ENCODE data around the gene ADAM12. TPM values are rescaled to one million over a fixed set of nuclear protein-coding genes. Genes with fewer than 3 reads are reported as not detected.

ADAM12 gene
- total RNA-seq, 1 donor from 2014 or later: 82.4 TPM

DNA sequence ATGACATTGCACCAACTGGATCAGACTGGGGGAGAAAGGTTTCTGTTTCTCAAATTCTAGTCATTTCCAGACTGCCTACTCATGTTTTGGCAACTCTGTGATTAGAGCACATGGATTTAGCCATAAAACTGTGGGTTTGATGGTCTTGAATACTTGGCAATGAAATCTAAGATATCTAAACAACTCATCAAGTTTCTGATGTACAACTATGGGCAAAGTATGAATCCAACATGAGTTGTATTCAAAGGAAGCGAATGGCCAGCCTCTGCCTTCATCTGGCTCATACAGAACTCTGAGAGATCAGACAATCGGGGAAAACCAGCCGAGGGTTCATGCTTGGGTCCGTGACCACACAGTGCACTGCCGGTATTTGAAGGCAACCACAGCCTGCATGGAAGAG, 144.3 kb downstream of the ADAM12 start:
- peaks cover 25% of the 10 kb centered on the region for H3K4me1 Mint-ChIP-seq
- DNase-seq (ENCODE audit: low read depth, low spot score): no peak

DNA sequence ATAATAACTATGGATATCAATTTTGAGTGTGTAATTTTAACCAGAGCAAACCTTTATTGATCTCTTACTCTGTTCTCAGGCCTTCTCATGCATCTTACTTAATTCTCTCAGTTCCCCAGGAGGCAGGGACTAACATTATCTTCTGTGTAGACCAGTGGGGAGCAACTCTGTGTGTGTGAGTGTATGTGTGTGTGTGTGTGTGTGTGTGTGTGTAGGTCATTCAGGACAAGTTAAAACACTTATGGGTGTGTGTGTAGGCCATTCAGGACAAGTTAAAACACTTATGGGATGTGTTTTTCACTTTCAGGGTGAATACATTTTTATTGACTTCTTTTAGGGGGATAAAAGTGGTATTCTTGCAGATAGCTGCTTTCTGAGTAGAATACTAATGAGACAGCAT, 145.0 kb downstream of the ADAM12 start:
- peaks cover 5% of the 10 kb centered on the region for H3K36me3 Mint-ChIP-seq (ENCODE audit: low read depth)
- H3K4me1 Mint-ChIP-seq: peaks cover 29% of the 10 kb centered on the region
- H3K27me3 Mint-ChIP-seq (ENCODE audit: low read depth): no peaks in the 10 kb centered on the region
- H3K27ac Mint-ChIP-seq (ENCODE audit: unreplicated experiment): no peak overlapping the region
- TF ChIP-seq, protein P1, sequence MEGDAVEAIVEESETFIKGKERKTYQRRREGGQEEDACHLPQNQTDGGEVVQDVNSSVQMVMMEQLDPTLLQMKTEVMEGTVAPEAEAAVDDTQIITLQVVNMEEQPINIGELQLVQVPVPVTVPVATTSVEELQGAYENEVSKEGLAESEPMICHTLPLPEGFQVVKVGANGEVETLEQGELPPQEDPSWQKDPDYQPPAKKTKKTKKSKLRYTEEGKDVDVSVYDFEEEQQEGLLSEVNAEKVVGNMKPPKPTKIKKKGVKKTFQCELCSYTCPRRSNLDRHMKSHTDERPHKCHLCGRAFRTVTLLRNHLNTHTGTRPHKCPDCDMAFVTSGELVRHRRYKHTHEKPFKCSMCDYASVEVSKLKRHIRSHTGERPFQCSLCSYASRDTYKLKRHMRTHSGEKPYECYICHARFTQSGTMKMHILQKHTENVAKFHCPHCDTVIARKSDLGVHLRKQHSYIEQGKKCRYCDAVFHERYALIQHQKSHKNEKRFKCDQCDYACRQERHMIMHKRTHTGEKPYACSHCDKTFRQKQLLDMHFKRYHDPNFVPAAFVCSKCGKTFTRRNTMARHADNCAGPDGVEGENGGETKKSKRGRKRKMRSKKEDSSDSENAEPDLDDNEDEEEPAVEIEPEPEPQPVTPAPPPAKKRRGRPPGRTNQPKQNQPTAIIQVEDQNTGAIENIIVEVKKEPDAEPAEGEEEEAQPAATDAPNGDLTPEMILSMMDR (conservative IDR thresholded peaks at IDR 0.05): no peak
- H3K4me3 Mint-ChIP-seq: no peak overlapping the region
- no peak for DNase-seq (ENCODE audit: low read depth, low spot score)
- H3K9me3 Mint-ChIP-seq: no peaks in the 10 kb centered on the region

More for the DNA sequence above, 144.3 kb downstream of the ADAM12 start:
- Mint-ChIP-seq H3K9me3 (no peaks in the 10 kb centered on the region), H3K4me3 (no peak overlapping the region), H3K27me3 (ENCODE audit: low read depth) (no peaks in the 10 kb centered on the region), H3K27ac (ENCODE audit: unreplicated experiment) (no peak overlapping the region), H3K36me3 (ENCODE audit: low read depth) (peaks cover 5% of the 10 kb centered on the region)
- TF ChIP-seq, protein P1 (conservative IDR thresholded peaks at IDR 0.05): no peak

DNA sequence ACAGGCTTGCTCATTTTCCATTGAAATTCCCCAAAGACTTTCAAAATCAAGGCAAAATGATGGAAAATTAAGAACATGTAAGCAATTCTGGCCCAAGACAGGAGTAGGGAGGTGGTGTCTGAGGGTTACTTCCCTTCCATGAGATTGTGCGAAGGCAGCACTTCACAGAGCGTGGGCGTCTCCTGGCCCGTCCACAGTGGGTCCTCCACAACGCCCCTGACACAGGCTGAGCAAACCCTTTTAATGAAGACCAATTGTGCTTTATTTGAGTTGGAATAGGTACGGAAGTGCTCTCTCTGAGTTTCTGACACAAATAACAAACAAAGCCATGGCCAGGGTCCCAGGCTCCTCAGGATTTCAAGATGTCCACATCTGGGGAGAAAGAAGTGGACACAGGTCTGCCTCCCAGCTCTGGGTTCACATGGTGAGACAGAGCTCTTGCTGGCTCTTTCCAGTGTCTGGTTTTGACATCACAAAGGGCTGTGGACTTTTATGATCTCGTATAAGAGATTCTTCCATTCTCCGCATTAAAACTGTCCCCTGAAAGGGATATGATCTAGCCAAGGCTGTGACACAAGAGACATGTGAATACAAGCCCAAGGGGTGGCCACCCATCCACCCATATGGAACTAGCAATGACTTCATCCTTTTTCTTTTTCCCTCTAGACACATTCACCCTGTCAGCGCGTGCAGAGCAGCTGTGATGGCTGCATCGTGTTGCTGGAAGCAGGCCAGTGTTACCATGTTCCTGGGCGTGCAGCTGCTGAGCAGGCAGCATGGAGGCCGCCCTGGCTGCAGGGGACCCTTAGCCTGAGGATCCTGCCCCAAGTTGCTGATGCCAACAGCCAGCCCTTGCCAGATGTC, 145.6 kb downstream of the ADAM12 start:
- TF ChIP-seq, protein P1 (conservative IDR thresholded peaks at IDR 0.05): no peak
- DNase-seq (ENCODE audit: low read depth, low spot score): no peak
- peaks cover 32% of the 10 kb centered on the region for H3K4me1 Mint-ChIP-seq

DNA sequence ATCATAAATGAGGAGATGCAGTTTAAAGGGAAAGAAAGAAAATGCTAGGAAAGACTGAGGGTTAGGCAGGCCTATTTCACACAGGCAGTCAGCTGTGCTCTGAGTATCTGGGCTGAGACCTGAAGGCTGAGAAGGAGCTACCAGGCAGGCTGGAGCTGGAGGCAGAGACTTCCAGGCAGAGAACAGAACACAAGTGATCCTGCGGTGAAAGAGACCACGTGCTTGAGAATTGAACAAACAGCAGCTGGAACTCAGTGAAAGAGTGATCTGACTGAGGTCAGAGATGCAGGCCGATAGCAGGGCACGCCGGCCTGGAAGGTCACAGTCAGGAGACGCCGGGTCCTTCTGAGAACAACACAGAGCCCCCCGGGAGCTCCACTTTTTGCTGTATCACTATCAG, 147.8 kb downstream of the ADAM12 start:
- Mint-ChIP-seq H3K9me3 (no peaks in the 10 kb centered on the region), H3K4me1 (peaks cover 49% of the 10 kb centered on the region), H3K36me3 (ENCODE audit: low read depth) (no peaks in the 10 kb centered on the region), H3K27me3 (ENCODE audit: low read depth) (no peaks in the 10 kb centered on the region), H3K27ac (ENCODE audit: unreplicated experiment) (peak overlapping the region; percentile 67), H3K4me3 (no peak overlapping the region)
- TF ChIP-seq, protein P1 (conservative IDR thresholded peaks at IDR 0.05): no peak
- no peak for DNase-seq (ENCODE audit: low read depth, low spot score)

More for the DNA sequence above, 145.6 kb downstream of the ADAM12 start:
- Mint-ChIP-seq H3K36me3 (ENCODE audit: low read depth) (peaks cover under 1% of the 10 kb centered on the region), H3K27ac (ENCODE audit: unreplicated experiment) (no peak overlapping the region), H3K9me3 (no peaks in the 10 kb centered on the region), H3K4me3 (no peak overlapping the region), H3K27me3 (ENCODE audit: low read depth) (no peaks in the 10 kb centered on the region)

DNA sequence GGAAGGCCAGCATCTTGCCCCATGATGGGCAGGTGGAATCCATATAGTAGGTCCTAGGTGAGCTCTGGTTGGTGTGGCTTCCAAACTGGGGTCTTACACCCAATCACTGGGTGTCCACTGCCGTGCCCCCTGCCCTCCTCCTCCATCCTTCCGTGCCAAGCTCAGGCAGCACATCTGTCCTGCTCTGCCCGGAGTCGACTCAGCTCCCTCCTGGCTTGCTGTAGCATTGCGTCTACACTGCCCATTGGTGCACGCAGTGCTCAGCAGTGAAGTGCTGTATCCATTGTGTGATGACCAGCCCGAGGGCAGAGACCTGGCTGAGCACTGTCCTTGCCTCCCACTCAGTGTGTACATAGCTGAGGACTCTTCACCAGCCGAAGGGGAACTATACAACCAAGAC, 148.4 kb downstream of the ADAM12 start:
- H3K4me1 Mint-ChIP-seq: peaks cover 55% of the 10 kb centered on the region
- H3K27me3 Mint-ChIP-seq (ENCODE audit: low read depth): no peaks in the 10 kb centered on the region
- no peaks in the 10 kb centered on the region for H3K9me3 Mint-ChIP-seq
- DNase-seq (ENCODE audit: low read depth, low spot score): no peak
- TF ChIP-seq, protein P1 (conservative IDR thresholded peaks at IDR 0.05): no peak
- H3K4me3 Mint-ChIP-seq: no peak overlapping the region
- peak overlapping the region; percentile 83 for H3K27ac Mint-ChIP-seq (ENCODE audit: unreplicated experiment)
- H3K36me3 Mint-ChIP-seq (ENCODE audit: low read depth): no peaks in the 10 kb centered on the region

All from neural crest cell (in vitro differentiated cells).